ENCODE data around the gene MLPH.

MLPH gene

GRCh38 chr2:237501892-237502513, 15.0 kb downstream of the MLPH start:
- no peak for DNase-seq

GRCh38 chr2:237503201-237503600, 16.1 kb downstream of the MLPH start:
- no peak for DNase-seq

GRCh38 chr2:237505188-237505939, 18.3 kb downstream of the MLPH start:
- no peak for DNase-seq

GRCh38 chr2:237507512-237507911, 20.5 kb downstream of the MLPH start:
- no peak for DNase-seq

GRCh38 chr2:237508361-237508760, 21.3 kb downstream of the MLPH start:
- no peak for DNase-seq

GRCh38 chr2:237509151-237509550, 22.1 kb downstream of the MLPH start:
- no peak for DNase-seq

- no peak for DNase-seq
Observed at GRCh38 chr2:237509905-237510304, 22.9 kb downstream of the MLPH start.

GRCh38 chr2:237510502-237511217, 23.6 kb downstream of the MLPH start:
- no peak for DNase-seq

- no peak for DNase-seq
Observed at GRCh38 chr2:237511433-237511832, 24.4 kb downstream of the MLPH start.

- DNase-seq: no peak
Observed at GRCh38 chr2:237511885-237512405, 24.9 kb downstream of the MLPH start.

GRCh38 chr2:237512774-237513466, 25.9 kb downstream of the MLPH start:
- peak; percentile 10 for DNase-seq

GRCh38 chr2:237513693-237514092, 26.6 kb downstream of the MLPH start:
- DNase-seq: no peak

- no peak for DNase-seq
Observed at GRCh38 chr2:237514474-237515130, 27.6 kb downstream of the MLPH start.

GRCh38 chr2:237515166-237515565, 28.1 kb downstream of the MLPH start:
- DNase-seq: no peak

GRCh38 chr2:237515621-237516275, 28.7 kb downstream of the MLPH start:
- DNase-seq: no peak

- no peak for DNase-seq
Observed at GRCh38 chr2:237517163-237517562, 30.1 kb downstream of the MLPH start.

GRCh38 chr2:237517990-237518389, 30.9 kb downstream of the MLPH start:
- DNase-seq: no peak

GRCh38 chr2:237519506-237520245, 32.6 kb downstream of the MLPH start:
- no peak for DNase-seq

- DNase-seq: no peak
Observed at GRCh38 chr2:237520290-237520689, 33.2 kb downstream of the MLPH start.

GRCh38 chr2:237524631-237525030, 37.6 kb downstream of the MLPH start:
- no peak for DNase-seq

GRCh38 chr2:237525559-237526157, 38.6 kb downstream of the MLPH start:
- DNase-seq: no peak
